Stimulated activated CD4-positive, alpha-beta T cell treated with anti-CD3 and anti-CD28 coated beads, Interleukin-15, amount 100 ng/mL, for 24 hours (primary cell): ENCODE results near the gene DHRS3.
"Not testable (repeated sequence)": the region's sequence is repeated elsewhere in the genome, so short reads cannot be mapped to it uniquely, and the experiment has no call there.

ENCODE experiments used
- DNase-seq: peaks from one replicate; pipeline ENCODE4 v3.0.0-alpha.2; 2020

DHRS3 gene

GRCh38 chr1:12573015-12573825 lies 44.8 kb downstream of the DHRS3 start:
- no peak for DNase-seq

- no peak for DNase-seq
Observed at GRCh38 chr1:12572522-12572921, 45.5 kb downstream of the DHRS3 start.

GRCh38 chr1:12570291-12570690 lies 47.7 kb downstream of the DHRS3 start:
- no peak for DNase-seq

GRCh38 chr1:12568009-12568767 lies 49.8 kb downstream of the DHRS3 start:
- DNase-seq = no peak

GRCh38 chr1:12567288-12567819 lies 50.7 kb downstream of the DHRS3 start:
- DNase-seq = no peak

- no peak for DNase-seq
Observed at GRCh38 chr1:12566484-12567287, 51.3 kb downstream of the DHRS3 start.

GRCh38 chr1:12565966-12566352 lies 52.1 kb downstream of the DHRS3 start:
- no peak for DNase-seq

- no peak for DNase-seq
Observed at GRCh38 chr1:12565094-12565965, 52.7 kb downstream of the DHRS3 start.

- not testable (repeated sequence) for DNase-seq
Observed at GRCh38 chr1:12564251-12564650, 53.8 kb downstream of the DHRS3 start.

- DNase-seq = no peak
Observed at GRCh38 chr1:12562955-12563576, 54.9 kb downstream of the DHRS3 start.

GRCh38 chr1:12561121-12561520 lies 56.9 kb downstream of the DHRS3 start:
- DNase-seq = no peak

GRCh38 chr1:12556957-12557935 lies 60.8 kb downstream of the DHRS3 start:
- no peak for DNase-seq

- no peak for DNase-seq
Observed at GRCh38 chr1:12556368-12556930, 61.6 kb downstream of the DHRS3 start.

GRCh38 chr1:12555411-12556367 lies 62.3 kb downstream of the DHRS3 start:
- no peak for DNase-seq

GRCh38 chr1:12554521-12555305 lies 63.3 kb downstream of the DHRS3 start:
- DNase-seq = no peak

GRCh38 chr1:12553963-12554362 lies 64.0 kb downstream of the DHRS3 start:
- no peak for DNase-seq

- no peak for DNase-seq
Observed at GRCh38 chr1:12552951-12553921, 64.8 kb downstream of the DHRS3 start.
